Stimulated activated CD8-positive, alpha-beta memory T cell treated with anti-CD3 and anti-CD28 coated beads, Interleukin-15, amount 100 ng/mL, for 24 hours (primary cell): Measurements from ENCODE around the gene SIRT7.
"Not testable (repeated sequence)": the region's sequence is repeated elsewhere in the genome, so short reads cannot be mapped to it uniquely, and the experiment has no call there.

Source experiments
- DNase-seq: peaks from one replicate; pipeline ENCODE4 v3.0.0-alpha.2; 2020; ENCODE audit warnings: low read depth

SIRT7 gene

GRCh38 chr17:81918832-81919545 lies 1.0 kb upstream of the SIRT7 start:
- DNase-seq = no peak

- DNase-seq = not testable (repeated sequence)
Observed at GRCh38 chr17:81918333-81918669, 325 bp upstream of the SIRT7 start.

GRCh38 chr17:81916234-81917001 lies 1.6 kb downstream of the SIRT7 start:
- DNase-seq = no peak

GRCh38 chr17:81915331-81915730 lies 2.6 kb downstream of the SIRT7 start:
- no peak for DNase-seq

GRCh38 chr17:81914103-81914850 lies 3.7 kb downstream of the SIRT7 start:
- no peak for DNase-seq

GRCh38 chr17:81913394-81914102 lies 4.4 kb downstream of the SIRT7 start:
- DNase-seq = no peak

GRCh38 chr17:81912441-81913309 lies 5.3 kb downstream of the SIRT7 start:
- no peak for DNase-seq

GRCh38 chr17:81911969-81912368 lies 6.0 kb downstream of the SIRT7 start:
- DNase-seq = no peak

- DNase-seq = peak; percentile 82
Observed at GRCh38 chr17:81911277-81911961, 6.6 kb downstream of the SIRT7 start, which contains the start of gene PCYT2. Gene PCYT2 (minus strand): TSS chr17:81911399. CDS start chr17:81911355, 44 bp downstream.

GRCh38 chr17:81910840-81911276 lies 7.1 kb downstream of the SIRT7 start:
- no peak for DNase-seq

- no peak for DNase-seq
Observed at GRCh38 chr17:81909966-81910839, 7.8 kb downstream of the SIRT7 start.

- DNase-seq = no peak
Observed at GRCh38 chr17:81909231-81909630, 8.7 kb downstream of the SIRT7 start.

GRCh38 chr17:81908793-81909192 lies 9.2 kb downstream of the SIRT7 start:
- DNase-seq = no peak

- no peak for DNase-seq
Observed at GRCh38 chr17:81907219-81908145, 10.5 kb downstream of the SIRT7 start.

- no peak for DNase-seq
Observed at GRCh38 chr17:81906476-81907218, 11.3 kb downstream of the SIRT7 start.

- no peak for DNase-seq
Observed at GRCh38 chr17:81905993-81906392, 12.0 kb downstream of the SIRT7 start.

GRCh38 chr17:81905424-81905875 lies 12.5 kb downstream of the SIRT7 start:
- DNase-seq = no peak
